GM12801 (cell line): ENCODE results near the gene ABTB2.

Source experiments
- TF ChIP-seq, protein P1 (sequence below): IDR thresholded peaks from one replicate; pipeline ENCODE4 v1.5.1; 2011; ENCODE audit warnings: control low read depth; ENCODE audit not compliant: insufficient read length; ENCODE audit errors: extremely low read depth

Gene ABTB2

DNA sequence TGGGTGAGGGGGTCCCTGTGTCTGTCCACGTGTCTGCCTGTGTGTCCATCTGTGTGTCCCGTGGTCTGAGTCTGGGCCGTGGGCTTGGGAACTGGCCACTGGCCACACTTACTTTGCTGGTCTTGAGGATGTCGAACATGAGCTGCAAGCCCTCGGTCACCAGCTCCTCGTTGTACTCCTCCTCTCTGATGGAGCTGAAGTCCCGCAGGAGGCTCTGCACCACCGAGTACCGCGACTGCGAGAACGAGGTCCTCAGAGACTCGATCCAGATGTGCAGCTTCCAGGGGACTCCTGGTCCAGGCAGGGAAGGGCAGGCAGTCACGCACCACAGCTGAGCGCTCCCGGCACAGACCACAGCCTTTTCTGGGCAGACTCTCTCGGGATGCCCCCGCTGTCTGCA, 197.0 kb downstream of the ABTB2 start:
- TF ChIP-seq, protein P1, sequence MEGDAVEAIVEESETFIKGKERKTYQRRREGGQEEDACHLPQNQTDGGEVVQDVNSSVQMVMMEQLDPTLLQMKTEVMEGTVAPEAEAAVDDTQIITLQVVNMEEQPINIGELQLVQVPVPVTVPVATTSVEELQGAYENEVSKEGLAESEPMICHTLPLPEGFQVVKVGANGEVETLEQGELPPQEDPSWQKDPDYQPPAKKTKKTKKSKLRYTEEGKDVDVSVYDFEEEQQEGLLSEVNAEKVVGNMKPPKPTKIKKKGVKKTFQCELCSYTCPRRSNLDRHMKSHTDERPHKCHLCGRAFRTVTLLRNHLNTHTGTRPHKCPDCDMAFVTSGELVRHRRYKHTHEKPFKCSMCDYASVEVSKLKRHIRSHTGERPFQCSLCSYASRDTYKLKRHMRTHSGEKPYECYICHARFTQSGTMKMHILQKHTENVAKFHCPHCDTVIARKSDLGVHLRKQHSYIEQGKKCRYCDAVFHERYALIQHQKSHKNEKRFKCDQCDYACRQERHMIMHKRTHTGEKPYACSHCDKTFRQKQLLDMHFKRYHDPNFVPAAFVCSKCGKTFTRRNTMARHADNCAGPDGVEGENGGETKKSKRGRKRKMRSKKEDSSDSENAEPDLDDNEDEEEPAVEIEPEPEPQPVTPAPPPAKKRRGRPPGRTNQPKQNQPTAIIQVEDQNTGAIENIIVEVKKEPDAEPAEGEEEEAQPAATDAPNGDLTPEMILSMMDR, result no peak

GRCh38 chr11:34160049-34160721, 197.6 kb downstream of the ABTB2 start:
- TF ChIP-seq, protein P1, result no peak

DNA sequence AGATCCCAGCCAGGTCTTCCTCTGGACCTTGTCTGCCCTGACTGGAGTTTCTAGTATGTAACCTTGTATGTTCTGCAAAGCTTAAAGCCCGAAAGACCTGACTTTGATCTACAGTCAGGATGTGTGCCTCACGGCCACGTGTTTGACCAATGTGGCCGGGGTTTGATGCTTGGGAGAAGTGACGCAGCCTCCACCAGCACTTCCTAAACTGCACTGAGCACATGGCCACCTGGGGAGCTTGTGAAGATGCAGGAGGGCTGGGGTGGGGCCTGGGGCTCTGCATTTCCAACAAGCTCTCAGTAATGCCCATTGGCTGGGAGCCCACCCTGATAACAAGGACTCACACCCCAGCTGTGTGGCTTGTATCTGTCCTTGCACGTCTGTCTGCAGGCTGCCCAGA, 199.1 kb downstream of the ABTB2 start:
- TF ChIP-seq, protein P1, result no peak

DNA sequence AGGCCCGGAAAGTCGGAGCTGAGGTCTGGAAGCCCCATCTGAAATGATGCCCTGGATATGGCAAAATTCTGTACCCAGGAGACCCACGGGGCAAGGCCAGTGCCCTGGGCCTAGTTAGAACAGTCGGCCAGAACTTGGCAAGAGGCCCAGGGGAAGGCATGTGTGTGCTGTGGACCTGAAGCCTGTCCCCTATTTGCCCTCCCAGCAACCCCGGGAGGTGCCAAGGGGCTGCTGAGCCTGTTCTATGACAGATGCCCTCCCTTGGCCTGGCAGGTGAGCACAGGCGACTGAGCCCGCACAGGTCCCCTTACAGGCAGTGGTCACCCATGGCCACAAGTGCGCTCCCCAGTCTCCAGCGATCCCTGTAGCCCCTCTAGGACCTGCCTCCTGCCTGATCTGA, 200.6 kb downstream of the ABTB2 start:
- TF ChIP-seq, protein P1, result no peak

GRCh38 chr11:34155757-34156062, 202.1 kb downstream of the ABTB2 start:
- TF ChIP-seq, protein P1, result no peak

DNA sequence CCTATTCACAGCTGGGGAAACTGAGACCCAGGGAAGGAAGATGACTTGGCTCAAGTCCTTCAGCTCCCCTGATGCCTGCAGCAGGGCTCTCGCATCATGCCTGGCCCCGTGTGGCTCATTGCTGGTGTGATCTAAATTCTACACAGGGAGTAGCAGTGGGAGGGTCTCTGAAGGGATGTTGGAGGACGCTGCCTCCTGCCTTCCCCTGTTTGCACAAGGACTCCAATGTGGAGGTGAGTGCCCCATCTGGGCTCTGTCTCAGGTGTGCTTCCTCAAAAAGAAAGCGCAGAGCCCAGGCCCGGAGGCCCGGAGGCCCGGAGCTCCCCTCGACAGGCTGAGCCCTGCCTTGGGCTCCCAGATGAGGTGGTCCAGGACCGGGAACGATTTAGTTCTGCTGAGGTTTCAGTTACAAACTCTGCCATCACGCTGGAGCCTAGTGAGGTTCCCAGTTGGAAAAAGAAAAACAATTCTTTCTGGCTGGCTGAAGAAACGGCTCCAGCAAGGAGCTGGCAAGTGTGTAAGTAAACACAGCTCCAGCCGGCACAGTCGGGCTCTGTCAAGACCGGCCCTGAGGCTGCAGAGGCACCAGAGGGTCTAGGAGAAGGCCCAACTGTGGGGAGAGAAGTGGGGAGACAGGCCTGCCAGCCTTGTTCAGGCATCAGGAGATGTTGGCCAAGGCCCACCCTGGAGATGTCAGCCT, 202.6 kb downstream of the ABTB2 start:
- TF ChIP-seq, protein P1, result no peak

DNA sequence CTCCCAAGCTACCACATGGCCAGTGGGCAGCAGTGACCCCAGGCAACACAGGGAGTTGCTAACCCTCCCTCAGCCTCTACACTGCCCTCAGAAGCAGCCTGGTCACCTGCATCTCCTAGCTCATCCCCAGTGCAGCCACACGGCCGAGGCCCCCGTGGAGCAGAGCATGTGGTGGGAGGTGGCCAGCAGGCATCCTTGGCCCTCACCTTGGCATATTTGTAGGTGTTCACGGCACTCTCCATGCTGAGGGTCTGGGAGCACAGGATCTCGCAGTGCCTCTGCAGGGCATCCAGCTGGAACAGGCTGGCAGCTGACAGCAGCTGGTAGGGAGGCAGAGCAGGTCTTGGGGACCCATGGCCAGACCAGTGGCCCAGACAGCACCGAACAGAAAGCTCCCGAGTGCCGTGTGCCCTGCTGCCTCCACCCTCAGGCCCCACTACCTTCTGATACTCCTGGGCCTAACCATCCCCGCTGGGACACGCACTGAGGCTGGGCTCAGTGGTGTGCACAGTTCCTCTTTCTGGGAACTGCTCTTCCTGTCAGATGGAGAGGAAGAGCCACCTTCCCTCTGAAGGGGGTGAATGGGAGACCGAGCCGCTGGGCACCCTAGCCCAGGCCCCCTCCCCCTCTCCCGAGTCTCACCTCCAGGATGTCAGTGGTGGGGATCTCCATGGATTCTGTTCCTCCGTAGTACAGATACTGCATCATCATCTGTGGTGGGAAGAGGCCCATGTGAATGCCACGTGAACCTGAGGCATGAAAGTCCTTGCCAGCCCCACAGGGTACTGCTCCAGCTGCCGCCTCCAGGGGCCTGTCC, 203.5 kb downstream of the ABTB2 start:
- TF ChIP-seq, protein P1, result no peak
